GM21367 (cell line): ENCODE data around the gene LIX1L.
"Not testable (repeated sequence)": the region's sequence is repeated elsewhere in the genome, so short reads cannot be mapped to it uniquely, and the experiment has no call there.

ENCODE experiments used
- ATAC-seq: cut with Tn5 transposase; IDR thresholded peaks from one replicate; pipeline ENCODE4 v1.9.1; 2021; ENCODE audit not compliant: unreplicated experiment

Gene LIX1L

DNA sequence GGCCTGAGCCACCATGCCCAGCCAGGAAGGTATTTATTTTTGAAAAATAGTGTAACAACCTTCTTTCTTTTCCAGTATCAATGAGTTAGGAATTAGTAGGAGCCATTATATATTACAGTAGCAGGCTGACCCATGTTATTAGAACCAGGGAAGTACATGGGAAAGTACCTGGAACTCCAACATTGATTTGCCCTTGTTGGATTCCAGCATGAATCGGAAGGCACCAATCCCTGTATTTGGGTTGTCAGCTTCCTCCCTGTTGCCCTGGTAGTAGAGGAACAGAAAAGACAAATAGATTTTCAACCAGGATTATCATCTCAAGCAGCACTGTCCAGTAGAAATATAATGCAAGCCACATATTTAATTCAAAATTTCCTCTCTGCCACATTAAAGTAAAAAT is 20.4 kb downstream of the LIX1L start:
- ATAC-seq: no peak

DNA sequence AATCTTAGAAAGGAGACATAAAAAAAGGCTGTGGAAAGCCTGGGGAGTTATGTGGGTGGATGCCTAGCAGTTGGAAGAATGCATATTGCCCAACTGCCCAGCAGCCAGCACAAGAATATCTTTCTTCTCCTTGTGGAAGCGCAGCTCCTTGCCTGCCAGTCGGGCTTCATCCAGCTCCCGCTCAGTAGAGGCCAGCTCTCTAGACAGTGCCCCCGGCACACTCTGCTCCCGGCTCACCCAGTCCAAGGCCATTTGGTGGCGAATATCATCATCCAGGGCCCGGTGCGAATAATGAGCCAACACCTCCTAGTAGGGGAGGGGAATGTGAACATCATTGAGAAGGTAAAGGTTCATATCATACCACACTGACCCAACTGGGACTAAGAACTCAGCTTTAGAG is 21.6 kb downstream of the LIX1L start:
- no peak for ATAC-seq

DNA sequence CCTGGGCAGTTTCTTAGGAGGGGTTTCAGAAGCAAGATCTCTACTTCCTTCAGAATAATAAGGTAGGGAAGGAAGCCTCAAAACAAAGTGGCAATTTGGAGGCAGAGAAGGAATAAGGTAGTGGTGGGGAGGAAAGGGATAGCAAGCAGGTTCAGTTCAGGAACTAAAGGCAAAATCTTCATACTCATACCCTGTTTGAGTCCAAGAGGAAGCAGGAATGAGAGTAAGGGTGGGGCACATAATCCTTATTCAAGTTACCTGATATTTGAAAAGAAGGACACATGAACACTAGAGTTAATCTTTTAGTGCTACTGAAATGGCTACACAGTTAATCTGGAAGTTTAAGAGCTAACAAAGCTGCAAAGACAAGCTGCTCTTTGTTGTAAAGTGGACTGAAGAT is 22.1 kb downstream of the LIX1L start:
- ATAC-seq: no peak

DNA sequence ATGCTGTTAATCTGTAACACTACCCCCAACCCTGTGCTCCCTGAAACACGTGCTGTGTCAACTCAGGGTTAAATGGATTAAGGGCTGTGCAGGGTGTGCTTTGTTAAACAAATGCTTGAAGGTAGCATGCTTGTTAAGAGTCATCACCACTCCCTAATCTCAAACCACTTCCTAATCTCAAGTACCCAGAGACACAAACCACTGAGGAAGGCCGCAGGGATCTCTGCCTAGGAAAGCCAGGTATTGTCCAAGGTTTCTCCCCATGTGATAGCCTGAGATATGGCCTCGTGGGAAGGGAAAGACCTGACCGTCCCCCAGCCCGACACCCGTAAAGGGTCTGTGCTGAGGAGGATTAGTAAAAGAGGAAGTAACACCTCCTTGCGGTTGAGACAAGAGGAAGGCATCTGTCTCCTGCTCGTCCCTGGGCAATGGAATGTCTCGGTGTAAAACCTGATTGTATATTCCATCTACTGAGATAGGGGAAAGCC is 25.3 kb downstream of the LIX1L start:
- ATAC-seq: not testable (repeated sequence)

DNA sequence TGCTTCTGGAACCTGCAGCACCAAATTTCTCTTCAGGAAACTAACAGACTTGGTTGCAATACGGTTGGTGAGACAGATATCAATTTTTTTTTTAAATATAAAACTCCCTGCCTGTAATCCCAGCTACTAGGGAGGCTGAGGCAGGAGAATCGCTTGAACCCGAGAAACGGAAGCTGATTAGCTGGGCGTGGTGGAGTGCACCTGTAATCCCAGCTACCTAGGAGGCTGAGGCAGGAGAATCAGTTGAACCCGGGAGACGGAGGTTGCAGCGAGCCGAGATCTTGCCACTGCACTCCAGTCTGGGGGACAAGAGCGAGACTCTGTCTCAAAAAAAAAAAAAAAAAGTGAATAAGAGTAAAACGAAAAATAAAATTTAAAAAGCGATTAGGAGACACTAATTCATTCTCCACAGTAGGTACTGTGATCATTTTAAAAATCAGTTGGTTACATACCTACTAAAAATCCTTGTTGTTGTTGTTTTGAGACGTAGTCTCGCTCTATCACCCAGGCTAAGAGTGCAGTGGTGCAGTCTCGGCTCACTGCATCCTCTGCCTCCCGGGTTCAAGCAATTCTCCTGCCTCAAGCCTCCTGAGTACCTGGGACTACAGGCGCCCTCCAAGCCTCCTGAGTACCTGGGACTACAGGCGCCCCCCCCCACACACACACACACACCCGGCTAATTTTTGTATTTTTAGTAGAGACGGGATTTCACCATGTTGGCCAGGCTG is 29.7 kb downstream of the LIX1L start:
- no peak for ATAC-seq

DNA sequence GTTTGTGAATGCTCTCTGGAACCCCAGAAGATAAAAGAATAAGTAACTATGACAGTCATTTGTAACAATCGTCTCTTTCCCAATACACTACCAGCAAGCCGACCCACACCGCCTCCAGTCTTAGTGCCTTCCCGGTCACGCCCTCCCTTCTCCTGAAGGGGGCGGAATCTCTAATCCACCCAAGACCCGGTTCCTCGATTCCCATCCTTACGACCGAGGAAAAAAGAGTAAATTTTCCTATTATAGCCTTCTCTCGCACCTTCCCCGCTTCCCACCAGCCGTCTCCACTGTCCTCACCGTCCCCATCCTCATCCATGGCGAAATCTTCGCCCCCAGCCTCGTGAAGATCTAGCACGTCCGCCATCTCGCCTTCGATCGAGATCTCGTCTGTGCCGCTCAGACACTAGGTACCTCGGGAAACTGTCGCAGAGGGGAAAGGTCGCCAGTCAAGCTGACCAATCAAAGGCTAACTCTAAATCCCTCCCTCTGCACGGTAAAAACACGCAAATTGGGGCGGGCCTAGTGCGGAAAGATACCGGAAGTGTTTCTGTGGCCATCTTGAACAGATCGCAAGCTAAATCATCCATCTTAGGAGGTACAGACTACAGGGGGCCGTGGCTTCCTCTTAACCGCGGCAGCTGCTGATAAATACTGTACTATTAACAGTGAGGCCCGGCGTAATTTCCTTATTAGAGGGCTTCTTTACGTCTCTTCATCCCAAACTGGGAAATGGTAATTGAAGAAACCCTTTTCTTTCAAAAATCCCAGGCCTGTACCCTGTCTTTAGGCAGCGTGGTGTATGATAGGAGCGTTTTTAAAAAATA is 30.5 kb downstream of the LIX1L start, which contains the start of gene RBM8A:
TSS of gene RBM8A (minus strand) at position 422 of the 824 bp plus-strand sequence. CDS start at position 364, 58 bp downstream.
- ATAC-seq: peak; percentile 88

DNA sequence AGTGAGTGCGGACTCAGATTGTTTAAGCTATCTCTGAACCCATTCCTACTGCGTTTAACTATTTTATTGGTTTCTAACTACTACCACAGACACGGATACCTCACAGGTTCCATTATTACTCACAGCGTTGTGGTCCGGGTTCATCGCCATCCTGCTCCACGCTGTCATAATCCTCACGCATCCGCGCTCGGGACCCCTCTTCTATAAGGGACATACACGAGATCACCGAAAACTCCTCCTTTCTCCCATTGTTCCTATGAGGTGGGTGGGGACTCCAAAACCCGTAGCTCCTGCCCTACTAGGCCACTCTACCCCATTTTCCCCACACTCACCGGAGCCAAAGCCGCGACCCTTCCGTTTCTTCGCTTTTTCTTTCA is 31.1 kb downstream of the LIX1L start:
- peak; percentile 9 for ATAC-seq

DNA sequence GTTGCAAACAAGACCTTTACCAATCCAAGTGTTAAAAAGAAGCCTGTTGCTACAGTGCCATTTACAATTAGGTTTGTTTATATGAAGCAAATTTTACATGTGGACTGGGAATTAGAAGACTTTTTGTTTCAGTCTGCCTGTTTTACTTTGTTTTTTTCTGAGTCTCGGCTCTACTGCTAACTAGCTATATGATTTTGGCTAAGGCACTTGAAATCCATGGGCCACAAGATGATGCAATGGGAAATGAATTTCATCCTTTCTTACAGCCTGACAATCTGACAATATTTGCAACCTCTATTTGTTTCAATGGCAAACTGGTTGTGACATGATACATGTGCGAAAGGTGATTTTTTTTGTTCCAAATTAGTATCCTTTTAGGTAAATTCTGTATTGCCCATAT is 35.6 kb downstream of the LIX1L start:
- no peak for ATAC-seq

DNA sequence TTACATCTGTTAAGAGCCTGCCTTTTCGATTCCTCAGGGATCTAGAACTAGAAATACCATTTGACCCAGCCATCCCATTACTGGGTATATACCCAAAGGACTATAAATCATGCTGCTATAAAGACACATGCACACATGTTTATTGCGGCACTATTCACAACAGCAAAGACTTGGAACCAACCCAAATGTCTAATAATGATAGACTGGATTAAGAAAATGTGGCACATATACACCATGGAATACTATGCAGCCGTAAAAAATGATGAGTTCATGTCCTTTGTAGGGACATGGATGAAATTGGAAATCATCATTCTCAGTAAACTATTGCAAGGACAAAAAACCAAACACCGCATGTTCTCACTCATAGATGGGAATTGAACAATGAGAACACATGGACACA is 37.5 kb downstream of the LIX1L start:
- ATAC-seq: not testable (repeated sequence)

DNA sequence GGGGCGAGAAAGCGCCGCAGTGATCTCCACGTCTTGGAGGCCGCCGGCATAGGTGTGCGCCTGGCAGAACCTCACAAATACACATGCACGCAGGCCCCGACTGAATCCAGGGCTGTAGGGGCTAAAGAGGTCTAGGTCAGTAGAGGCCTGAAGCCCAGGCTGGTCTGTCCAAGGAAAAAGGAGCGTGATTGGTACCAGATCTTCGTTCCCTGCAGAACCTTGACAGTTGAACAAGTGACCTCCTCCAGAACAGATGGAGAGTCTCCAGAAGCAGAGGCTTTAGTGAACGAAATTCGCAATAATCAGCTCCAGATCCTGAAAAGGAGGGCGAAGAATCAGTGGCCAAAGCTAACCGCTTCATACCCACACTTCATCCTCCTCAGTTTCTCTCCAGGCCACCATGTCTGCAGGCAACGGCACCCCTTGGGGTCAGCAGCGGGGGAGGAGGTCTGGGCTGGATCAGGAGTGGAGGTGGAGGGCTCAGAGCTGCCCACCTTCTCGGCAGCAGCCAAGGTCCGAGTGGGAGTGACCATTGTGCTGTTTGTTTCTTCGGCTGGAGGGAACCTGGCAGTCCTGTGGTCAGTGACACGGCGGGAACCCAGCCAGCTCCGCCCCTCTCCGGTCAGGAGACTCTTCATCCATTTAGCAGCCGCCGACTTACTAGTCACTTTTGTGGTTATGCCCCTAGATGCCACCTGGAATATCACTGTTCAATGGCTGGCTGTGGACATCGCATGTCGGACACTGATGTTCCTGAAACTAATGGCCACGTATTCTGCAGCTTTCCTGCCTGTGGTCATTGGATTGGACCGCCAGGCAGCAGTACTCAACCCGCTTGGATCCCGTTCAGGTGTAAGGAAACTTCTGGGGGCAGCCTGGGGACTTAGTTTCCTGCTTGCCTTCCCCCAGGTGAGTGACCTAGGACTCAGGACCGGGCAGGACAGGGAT is 38.6 kb downstream of the LIX1L start:
- peak; percentile 66 for ATAC-seq

DNA sequence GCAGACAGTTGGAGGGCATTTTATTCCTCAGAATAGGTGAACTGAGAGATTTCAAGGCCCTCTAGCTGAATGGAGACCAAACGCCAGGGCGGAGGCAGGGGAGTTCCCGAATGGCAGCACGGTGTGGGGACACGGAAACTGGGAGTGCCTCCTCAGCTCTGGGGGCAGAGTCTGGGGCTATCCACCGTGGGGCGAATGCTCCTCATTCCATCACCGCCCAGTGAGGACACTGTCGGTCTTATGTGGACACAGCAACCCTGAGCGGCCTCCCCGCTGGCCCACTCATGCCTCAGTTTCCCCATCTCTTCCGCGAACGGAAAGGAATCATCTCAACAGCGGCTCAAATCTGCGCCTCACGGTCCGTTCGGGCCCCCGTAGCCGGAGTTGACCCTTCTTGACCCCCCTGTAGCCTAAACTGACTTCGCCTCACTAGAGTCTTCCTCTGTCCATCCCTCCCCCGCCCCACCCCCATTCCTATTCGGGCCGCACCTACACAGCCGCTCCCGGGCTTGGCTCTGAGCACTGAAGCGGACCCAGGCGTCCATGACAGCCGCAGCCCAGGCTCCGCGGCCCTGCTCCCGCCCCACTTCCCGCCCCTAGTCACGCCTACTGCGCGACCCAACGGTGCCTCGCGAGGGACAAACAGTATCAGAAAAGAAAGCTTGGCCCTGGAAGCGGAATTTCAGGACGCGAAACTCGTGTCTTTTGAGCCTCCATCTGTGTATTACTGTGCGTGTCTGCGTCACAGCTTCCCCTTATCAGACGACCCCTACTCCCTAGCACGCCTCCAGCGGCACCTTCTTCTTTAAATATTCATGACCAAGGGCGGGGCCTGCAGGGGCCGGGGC is 39.4 kb downstream of the LIX1L start, which contains the start of gene PEX11B:
TSS of gene PEX11B (minus strand) at position 574 of the 848 bp plus-strand sequence. CDS start at position 545, 29 bp downstream.
- peak; percentile 60 for ATAC-seq

DNA sequence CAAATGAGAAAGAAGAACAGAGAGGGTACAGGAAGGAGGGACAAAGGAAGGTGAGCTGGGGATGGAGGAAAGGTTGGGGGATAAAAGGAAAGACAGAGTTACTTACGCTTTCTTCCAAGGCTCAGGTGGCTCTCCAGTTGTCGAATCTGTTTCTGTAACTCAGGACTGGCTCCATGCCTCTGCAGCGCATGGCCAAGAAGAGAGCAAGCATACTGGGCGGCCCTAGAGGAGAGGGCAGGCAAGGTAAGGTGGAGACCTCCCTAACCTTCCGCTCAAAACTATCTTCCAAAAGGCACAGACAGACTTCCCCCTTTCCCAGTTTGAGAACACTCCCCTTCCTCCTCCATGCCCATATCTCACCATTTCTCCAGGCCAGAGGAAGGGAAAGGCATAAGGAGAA is 40.2 kb downstream of the LIX1L start:
- ATAC-seq: no peak

DNA sequence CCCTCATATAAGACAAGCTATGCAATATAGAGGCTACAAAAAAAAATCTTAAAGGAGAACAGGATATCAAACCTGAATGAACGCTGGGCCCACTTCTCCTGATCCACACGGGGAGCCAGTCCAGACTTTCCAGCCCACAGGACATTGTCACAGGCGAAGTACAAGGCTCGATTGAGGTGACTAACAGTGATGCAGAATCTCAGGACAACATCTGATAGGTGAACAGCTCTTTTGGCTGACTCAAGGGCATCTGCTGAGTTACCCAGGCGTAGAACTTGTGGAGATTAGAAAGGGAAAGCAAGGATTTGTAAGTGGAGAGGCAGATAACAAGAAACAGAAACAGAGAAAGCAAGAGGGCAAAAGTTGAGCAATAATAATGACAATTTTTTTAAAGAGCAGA is 41.1 kb downstream of the LIX1L start:
- no peak for ATAC-seq

DNA sequence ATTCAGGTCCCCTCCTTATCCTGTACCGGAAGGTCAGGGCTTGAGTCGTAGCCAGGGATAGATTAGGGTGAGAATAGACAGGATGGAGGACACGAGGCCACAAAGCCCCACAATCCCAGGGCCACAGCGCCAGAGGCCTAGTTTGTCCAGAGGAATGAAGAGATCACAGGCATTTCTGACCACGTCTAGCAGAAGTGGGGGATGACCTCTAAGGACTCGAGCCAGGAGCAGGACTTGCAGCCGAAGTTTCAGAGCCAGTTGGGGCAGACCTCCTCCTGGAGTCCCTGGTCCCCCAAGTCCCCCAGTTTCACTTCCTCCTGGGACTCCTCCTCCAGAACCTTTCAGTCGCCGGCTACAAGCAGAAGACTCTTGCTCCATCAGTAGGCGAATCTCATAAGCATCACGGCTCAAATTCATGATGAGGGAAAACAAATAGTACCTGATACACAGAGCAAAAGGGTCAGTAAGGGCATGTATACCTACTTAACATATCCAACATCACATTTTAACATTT is 45.6 kb downstream of the LIX1L start:
- no peak for ATAC-seq

DNA sequence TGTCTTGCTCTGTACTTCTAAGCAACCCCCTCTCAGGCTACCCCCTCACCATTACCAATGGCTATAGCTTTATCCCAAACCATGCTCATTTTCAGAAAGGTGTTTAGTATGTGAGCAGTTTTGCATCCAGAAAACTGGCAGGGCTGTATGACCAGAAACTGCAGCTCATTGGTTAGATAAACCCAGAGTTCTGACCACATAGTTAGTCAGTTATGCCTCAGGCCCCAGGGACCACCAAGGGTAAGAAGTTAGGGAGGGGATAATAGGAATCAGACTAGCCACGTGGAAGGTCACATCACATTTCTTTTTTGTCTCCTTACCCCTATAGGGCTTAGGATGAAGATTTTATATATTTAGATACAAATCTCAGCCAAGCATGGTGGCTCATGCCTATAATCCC is 49.2 kb downstream of the LIX1L start:
- ATAC-seq: no peak

DNA sequence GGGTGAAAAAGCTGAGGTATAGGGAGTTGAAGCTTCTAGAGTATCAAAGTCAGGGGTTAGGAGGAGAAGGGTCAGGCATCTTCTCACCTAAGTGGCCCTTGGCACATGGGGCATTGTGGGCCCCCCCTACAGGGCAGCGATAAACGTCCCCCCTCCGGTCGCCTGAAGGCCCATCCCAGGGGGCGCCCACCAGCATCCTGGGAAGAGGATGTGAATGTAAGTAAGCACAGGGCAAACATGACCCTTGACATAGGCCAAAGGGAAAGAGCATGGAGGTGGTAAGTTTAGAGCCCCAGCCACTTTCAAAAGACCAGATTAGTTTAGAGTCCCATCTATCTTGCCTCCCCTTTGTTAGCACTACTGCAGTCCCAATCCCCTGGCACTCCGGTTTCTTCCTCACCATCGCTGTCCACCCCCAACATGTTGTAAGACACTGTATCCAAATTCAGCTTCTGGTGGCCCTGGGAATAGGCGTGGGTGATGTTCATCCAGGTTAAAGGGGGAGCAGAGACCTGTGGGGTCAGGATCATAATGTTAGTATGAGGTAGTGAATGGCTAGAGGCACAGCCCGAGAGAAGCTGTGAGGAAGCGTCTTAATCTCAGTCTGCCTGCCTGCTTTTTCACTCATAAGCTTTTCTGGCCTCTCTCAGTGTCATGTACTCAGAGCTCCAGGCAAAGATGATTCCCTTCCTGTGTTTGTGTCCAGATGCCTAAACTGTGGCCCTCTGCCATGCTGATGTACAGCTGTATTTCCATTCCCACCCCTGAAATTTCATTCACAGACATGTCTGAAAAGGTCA is 50.7 kb downstream of the LIX1L start:
- no peak for ATAC-seq

DNA sequence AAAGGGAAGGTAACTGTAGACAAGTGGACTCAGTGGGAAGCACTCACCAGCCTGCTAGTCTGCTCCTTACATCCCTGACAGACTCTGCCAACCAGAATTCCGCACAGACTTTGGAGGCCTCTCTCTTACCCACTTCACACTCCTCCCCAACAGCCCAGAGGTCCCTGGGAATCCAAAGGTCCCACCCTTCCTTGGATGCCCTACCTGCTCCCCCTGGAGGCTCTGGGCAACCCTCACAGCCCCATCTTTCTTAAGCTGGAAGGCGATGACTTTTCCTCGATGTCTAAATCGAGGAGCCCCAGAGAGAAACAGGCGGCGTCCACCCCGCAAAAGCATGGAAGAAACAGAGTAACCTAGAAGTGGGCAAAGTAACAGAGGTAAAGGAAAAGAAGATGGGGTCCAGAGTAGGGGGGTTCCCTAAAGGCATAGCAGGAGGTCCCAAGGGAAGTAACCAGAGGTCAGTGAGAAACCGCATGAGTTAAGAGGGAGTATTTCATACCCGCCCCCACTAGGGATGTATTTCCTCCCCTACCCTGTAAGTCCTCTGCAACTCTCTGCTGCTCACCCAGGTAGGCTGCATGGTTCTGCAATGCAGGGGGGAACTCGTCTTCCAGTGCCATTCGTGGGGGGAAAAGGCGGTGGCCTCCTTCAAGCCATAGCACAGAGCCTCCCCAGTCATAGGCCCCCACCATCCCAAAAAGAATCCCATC is 56.4 kb downstream of the LIX1L start:
- no peak for ATAC-seq

DNA sequence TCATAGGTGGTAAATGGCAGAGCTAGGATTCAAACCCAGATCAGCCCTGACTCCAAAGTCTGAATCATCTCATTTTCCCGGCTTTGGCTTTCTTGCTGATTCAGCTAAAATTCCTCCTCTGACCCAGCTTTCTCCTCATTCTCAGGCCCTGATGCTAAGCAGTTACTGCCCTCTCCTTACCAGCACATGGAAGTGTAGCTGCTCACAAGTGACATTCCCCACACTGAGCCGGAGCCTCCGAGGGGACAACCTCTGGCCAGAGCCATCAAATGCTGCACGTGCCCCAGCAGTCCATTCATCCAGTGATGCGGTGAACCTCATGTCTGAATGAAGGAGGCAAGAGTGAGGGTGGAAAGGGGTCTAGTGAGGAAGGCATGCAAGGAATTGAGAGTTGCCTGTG is 59.1 kb downstream of the LIX1L start:
- ATAC-seq: no peak
